Karpas-422 (cell line): Measurements from ENCODE around the gene DNAH11. TPM values are rescaled to one million over a fixed set of nuclear protein-coding genes. Genes with fewer than 3 reads are reported as not detected.

Experiments used
- DNase-seq: peaks from one replicate; pipeline ENCODE4 v3.0.0-alpha.2; 2015
- H2AFZ ChIP-seq: fragments of 200-600 bp; sonication (generic); 2 replicates; pipeline ENCODE4 v1.6.1; 2014; ENCODE audit warnings: antibody characterized with exemption, low read length, mixed read lengths
- H3K27ac ChIP-seq: fragments of 200-600 bp; sonication (generic); 2 replicates; pipeline ENCODE4 v1.5.1; 2014; ENCODE audit warnings: mild to moderate bottlenecking, low read length, moderate library complexity
- H3K27me3 ChIP-seq: fragments of 200-600 bp; sonication (generic); 2 replicates; pipeline ENCODE4 v1.6.1; 2014; ENCODE audit warnings: low read length, mixed read lengths
- H3K36me3 ChIP-seq: fragments of 200-600 bp; sonication (generic); 2 replicates; pipeline ENCODE4 v1.6.1; 2014; ENCODE audit warnings: low read length, mixed read lengths; ENCODE audit not compliant: insufficient read depth
- H3K4me1 ChIP-seq: fragments of 200-600 bp; sonication (generic); 2 replicates; pipeline ENCODE4 v1.6.1; 2014; ENCODE audit warnings: mild to moderate bottlenecking, low read length, mixed read lengths
- H3K4me2 ChIP-seq: fragments of 200-600 bp; sonication (generic); 2 replicates; pipeline ENCODE4 v1.6.1; 2014; ENCODE audit warnings: low read length, low read depth, mild to moderate bottlenecking; ENCODE audit not compliant: poor library complexity, severe bottlenecking
- H3K4me3 ChIP-seq: fragments of 200-600 bp; sonication (generic); 2 replicates; pipeline ENCODE4 v1.5.1; 2014; ENCODE audit warnings: mild to moderate bottlenecking, antibody characterized with exemption, low read length, mixed read lengths
- H3K79me2 ChIP-seq: fragments of 200-600 bp; sonication (generic); 2 replicates; pipeline ENCODE4 v1.6.1; 2014; ENCODE audit warnings: mild to moderate bottlenecking, low read length, mixed read lengths
- H3K9ac ChIP-seq: fragments of 200-600 bp; sonication (generic); 2 replicates; pipeline ENCODE4 v1.6.0; 2014; ENCODE audit warnings: low read length
- H3K9me2 ChIP-seq: fragments of 200-600 bp; sonication (generic), shearing (Covaris generic); replicated peaks from 2 replicates; pipeline ENCODE4 v1.6.0; 2014; ENCODE audit warnings: mild to moderate bottlenecking, low read length, moderate library complexity; ENCODE audit not compliant: insufficient read depth
- H3K9me3 ChIP-seq: fragments of 300-700, 200-600 bp; sonication (generic); 2 replicates; pipeline ENCODE4 v1.6.1; 2014; ENCODE audit warnings: low read length, mixed read lengths
- H4K20me1 ChIP-seq: fragments of 200-600 bp; sonication (generic); 2 replicates; pipeline ENCODE4 v1.6.1; 2014; ENCODE audit warnings: mild to moderate bottlenecking, antibody characterized with exemption, low read length, low read depth; ENCODE audit not compliant: insufficient read depth
- total RNA-seq: library from RNA; depleted of rRNA; stranded (reverse); fragments of >200 nt; shearing (Covaris generic); gene quantifications from 2 replicates; pipeline ENCODE4 v1.2.3, GENCODE V29; 2014; ENCODE audit warnings: low replicate concordance

DNAH11 gene
- total RNA-seq, 1 experiment from 2014 or later, result 0.04 TPM

- Histone ChIP-seq H3K4me3 (no peak overlapping the region), H3K9me3 (no peaks in the 10 kb centered on the region), H3K9ac (no peak overlapping the region), H3K9me2 (no peaks in the 10 kb centered on the region), H3K27me3 (no peaks in the 10 kb centered on the region), H3K4me1 (no peaks in the 10 kb centered on the region), H4K20me1 (no peaks in the 10 kb centered on the region), H3K79me2 (no peaks in the 10 kb centered on the region), H3K27ac (no peak overlapping the region), H3K36me3 (no peaks in the 10 kb centered on the region), H3K4me2 (no peak overlapping the region), H2AFZ (no peak overlapping the region)
- no peak for DNase-seq
These were observed 75.1 kb downstream of the DNAH11 start for GRCh38 chr7:21617916-21618390.

GRCh38 chr7:21618706-21619105 lies 75.9 kb downstream of the DNAH11 start:
- Histone ChIP-seq H3K27ac (no peak overlapping the region), H2AFZ (no peak overlapping the region), H3K4me1 (no peaks in the 10 kb centered on the region)

GRCh38 chr7:21620054-21620453 lies 77.2 kb downstream of the DNAH11 start:
- Histone ChIP-seq H4K20me1 (no peaks in the 10 kb centered on the region), H2AFZ (no peak overlapping the region), H3K79me2 (no peaks in the 10 kb centered on the region), H3K9ac (no peak overlapping the region), H3K27ac (no peak overlapping the region), H3K4me1 (no peaks in the 10 kb centered on the region), H3K9me2 (no peaks in the 10 kb centered on the region), H3K36me3 (no peaks in the 10 kb centered on the region), H3K4me3 (no peak overlapping the region), H3K9me3 (no peaks in the 10 kb centered on the region), H3K27me3 (no peaks in the 10 kb centered on the region), H3K4me2 (no peak overlapping the region)
- no peak for DNase-seq

More at GRCh38 chr7:21618706-21619105, 75.9 kb downstream of the DNAH11 start:
- no peaks in the 10 kb centered on the region for H3K9me2 ChIP-seq
- H3K36me3 ChIP-seq, result no peaks in the 10 kb centered on the region
- H3K4me3 ChIP-seq, result no peak overlapping the region
- DNase-seq, result no peak
- no peaks in the 10 kb centered on the region for H3K9me3 ChIP-seq
- H3K27me3 ChIP-seq, result no peaks in the 10 kb centered on the region
- no peak overlapping the region for H3K9ac ChIP-seq
- H3K4me2 ChIP-seq, result no peak overlapping the region
- H4K20me1 ChIP-seq, result no peaks in the 10 kb centered on the region
- H3K79me2 ChIP-seq, result no peaks in the 10 kb centered on the region

GRCh38 chr7:21624320-21624719 lies 81.5 kb downstream of the DNAH11 start:
- no peaks in the 10 kb centered on the region for H3K79me2 ChIP-seq
- H3K27ac ChIP-seq, result no peak overlapping the region
- no peaks in the 10 kb centered on the region for H3K27me3 ChIP-seq
- no peak for DNase-seq
- no peaks in the 10 kb centered on the region for H4K20me1 ChIP-seq
- H3K4me1 ChIP-seq, result no peaks in the 10 kb centered on the region
- H3K9me2 ChIP-seq, result no peaks in the 10 kb centered on the region
- no peaks in the 10 kb centered on the region for H3K36me3 ChIP-seq
- no peak overlapping the region for H2AFZ ChIP-seq
- no peaks in the 10 kb centered on the region for H3K9me3 ChIP-seq
- H3K9ac ChIP-seq, result no peak overlapping the region
- no peak overlapping the region for H3K4me3 ChIP-seq
- H3K4me2 ChIP-seq, result no peak overlapping the region

GRCh38 chr7:21636694-21637093 lies 93.9 kb downstream of the DNAH11 start:
- Histone ChIP-seq H3K9me2 (no peaks in the 10 kb centered on the region), H3K27ac (no peak overlapping the region), H2AFZ (no peak overlapping the region), H3K4me1 (no peaks in the 10 kb centered on the region), H3K9ac (no peak overlapping the region), H4K20me1 (no peaks in the 10 kb centered on the region), H3K36me3 (no peaks in the 10 kb centered on the region), H3K79me2 (no peaks in the 10 kb centered on the region), H3K27me3 (no peaks in the 10 kb centered on the region), H3K4me3 (no peak overlapping the region), H3K9me3 (no peaks in the 10 kb centered on the region), H3K4me2 (no peak overlapping the region)
- DNase-seq, result no peak

GRCh38 chr7:21639206-21639868 lies 96.5 kb downstream of the DNAH11 start:
- Histone ChIP-seq H3K36me3 (no peaks in the 10 kb centered on the region), H3K27ac (no peak overlapping the region), H3K27me3 (no peaks in the 10 kb centered on the region), H3K9me3 (no peaks in the 10 kb centered on the region), H3K79me2 (no peaks in the 10 kb centered on the region), H3K4me2 (no peak overlapping the region), H3K9ac (no peak overlapping the region), H3K4me1 (no peaks in the 10 kb centered on the region), H2AFZ (no peak overlapping the region), H4K20me1 (no peaks in the 10 kb centered on the region), H3K9me2 (no peaks in the 10 kb centered on the region), H3K4me3 (no peak overlapping the region)
- DNase-seq, result no peak

- H4K20me1 ChIP-seq, result no peaks in the 10 kb centered on the region
- H3K36me3 ChIP-seq, result no peaks in the 10 kb centered on the region
- no peak for DNase-seq
- H3K27ac ChIP-seq, result no peak overlapping the region
- H3K9ac ChIP-seq, result no peak overlapping the region
- no peaks in the 10 kb centered on the region for H3K9me3 ChIP-seq
- no peak overlapping the region for H3K4me2 ChIP-seq
- no peak overlapping the region for H2AFZ ChIP-seq
- H3K9me2 ChIP-seq, result no peaks in the 10 kb centered on the region
- no peak overlapping the region for H3K4me3 ChIP-seq
- H3K79me2 ChIP-seq, result no peaks in the 10 kb centered on the region
- H3K4me1 ChIP-seq, result no peaks in the 10 kb centered on the region
- no peaks in the 10 kb centered on the region for H3K27me3 ChIP-seq
These were observed 97.3 kb downstream of the DNAH11 start for GRCh38 chr7:21640105-21640504.

GRCh38 chr7:21641546-21641945 lies 98.7 kb downstream of the DNAH11 start:
- Histone ChIP-seq H3K9ac (no peak overlapping the region), H3K4me3 (no peak overlapping the region), H3K4me2 (no peak overlapping the region), H2AFZ (no peak overlapping the region), H3K27ac (no peak overlapping the region), H3K4me1 (no peaks in the 10 kb centered on the region), H4K20me1 (no peaks in the 10 kb centered on the region), H3K79me2 (no peaks in the 10 kb centered on the region), H3K27me3 (no peaks in the 10 kb centered on the region), H3K36me3 (no peaks in the 10 kb centered on the region), H3K9me2 (no peaks in the 10 kb centered on the region), H3K9me3 (no peaks in the 10 kb centered on the region)
- DNase-seq, result no peak
